HL-60 (cell line): ENCODE measurements around the gene STS.

Experiments used
- SPI1 ChIP-seq: IDR thresholded peaks from 2 replicates; pipeline ENCODE4 v1.6.1; 2012; ENCODE audit warnings: low read depth, mild to moderate bottlenecking, borderline replicate concordance
- TF ChIP-seq, protein P1 (sequence below): IDR thresholded peaks from one replicate; pipeline ENCODE4 v1.5.1; 2011; ENCODE audit warnings: low read length, control low read depth, inconsistent platforms; ENCODE audit not compliant: insufficient read depth

DNA sequence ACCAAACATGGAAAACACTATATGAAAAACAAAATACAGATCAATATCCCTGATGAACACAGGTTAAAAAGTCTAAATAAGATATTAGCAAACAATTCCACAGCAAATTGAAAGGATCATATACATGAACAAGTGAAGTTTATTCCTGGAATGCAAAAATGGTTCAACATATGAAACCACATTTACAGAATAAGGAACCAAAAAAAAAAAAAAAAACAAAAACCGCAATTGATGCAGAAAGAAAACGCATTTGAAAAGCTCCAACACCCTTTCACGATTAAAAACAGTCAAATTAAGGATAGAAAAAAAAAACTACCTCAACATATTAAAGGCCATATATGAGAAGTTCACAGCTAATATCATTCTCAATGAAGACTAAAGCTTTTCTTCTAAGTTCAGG lies 45.4 kb upstream of the STS start:
- no peak for TF ChIP-seq SPI1
- TF ChIP-seq, protein P1, sequence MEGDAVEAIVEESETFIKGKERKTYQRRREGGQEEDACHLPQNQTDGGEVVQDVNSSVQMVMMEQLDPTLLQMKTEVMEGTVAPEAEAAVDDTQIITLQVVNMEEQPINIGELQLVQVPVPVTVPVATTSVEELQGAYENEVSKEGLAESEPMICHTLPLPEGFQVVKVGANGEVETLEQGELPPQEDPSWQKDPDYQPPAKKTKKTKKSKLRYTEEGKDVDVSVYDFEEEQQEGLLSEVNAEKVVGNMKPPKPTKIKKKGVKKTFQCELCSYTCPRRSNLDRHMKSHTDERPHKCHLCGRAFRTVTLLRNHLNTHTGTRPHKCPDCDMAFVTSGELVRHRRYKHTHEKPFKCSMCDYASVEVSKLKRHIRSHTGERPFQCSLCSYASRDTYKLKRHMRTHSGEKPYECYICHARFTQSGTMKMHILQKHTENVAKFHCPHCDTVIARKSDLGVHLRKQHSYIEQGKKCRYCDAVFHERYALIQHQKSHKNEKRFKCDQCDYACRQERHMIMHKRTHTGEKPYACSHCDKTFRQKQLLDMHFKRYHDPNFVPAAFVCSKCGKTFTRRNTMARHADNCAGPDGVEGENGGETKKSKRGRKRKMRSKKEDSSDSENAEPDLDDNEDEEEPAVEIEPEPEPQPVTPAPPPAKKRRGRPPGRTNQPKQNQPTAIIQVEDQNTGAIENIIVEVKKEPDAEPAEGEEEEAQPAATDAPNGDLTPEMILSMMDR = no peak
